ENCODE measurements around the gene CAPG. TPM values are rescaled to one million over a fixed set of nuclear protein-coding genes. Genes with fewer than 3 reads are reported as not detected.
"Not testable (repeated sequence)": the region's sequence is repeated elsewhere in the genome, so short reads cannot be mapped to it uniquely, and the experiment has no call there.

The CAPG gene
- total RNA-seq, 1 donor from 2014 or later = 22.4 TPM

- no peaks in the 10 kb centered on the region for H3K9me3 ChIP-seq (ENCODE audit: control insufficient read depth in 3 of 3, low read length in 3 of 3)
- H3K4me3 ChIP-seq (ENCODE audit: low read length in 3 of 3) = peak overlapping the region in 1 of 3 donors; percentile 26
- no peaks in the 10 kb centered on the region for H3K27me3 ChIP-seq (ENCODE audit: control insufficient read depth in 3 of 3, insufficient read depth in 3 of 3, low read length in 3 of 3)
- peaks cover 0 to 2% (median 0%) of the 10 kb centered on the region in 3 donors for H3K36me3 ChIP-seq (ENCODE audit: control insufficient read depth in 3 of 3, insufficient read depth in 3 of 3, low read length in 3 of 3)
- H3K27ac ChIP-seq (ENCODE audit: low read depth, low read length) = peak overlapping the region; percentile 11
- H3K9ac ChIP-seq (ENCODE audit: low read depth in 1 of 3, low read length in 3 of 3) = peak overlapping the region in 2 of 3 donors; percentile 5 to 64
- peaks cover 20 to 28% (median 23%) of the 10 kb centered on the region in 3 donors for H3K4me1 ChIP-seq (ENCODE audit: control insufficient read depth in 3 of 3, insufficient read depth in 3 of 3, low read length in 3 of 3)
Measured at GRCh38 chr2:85421260-85422071, 11.3 kb upstream of the CAPG start.

GRCh38 chr2:85420536-85421259, 10.5 kb upstream of the CAPG start:
- Histone ChIP-seq H3K9ac (ENCODE audit: low read depth in 1 of 3, low read length in 3 of 3) (peak overlapping the region in 2 of 3 donors; percentile 5 to 64), H3K4me1 (ENCODE audit: control insufficient read depth in 3 of 3, insufficient read depth in 3 of 3, low read length in 3 of 3) (peaks cover 20 to 28% (median 23%) of the 10 kb centered on the region in 3 donors), H3K9me3 (ENCODE audit: control insufficient read depth in 3 of 3, low read length in 3 of 3) (no peaks in the 10 kb centered on the region), H3K4me3 (ENCODE audit: low read length in 3 of 3) (peak overlapping the region; percentile 47 to 64 (median 64)), H3K36me3 (ENCODE audit: control insufficient read depth in 3 of 3, insufficient read depth in 3 of 3, low read length in 3 of 3) (peaks cover 0 to 2% (median 0%) of the 10 kb centered on the region in 3 donors), H3K27ac (ENCODE audit: low read depth, low read length) (peak overlapping the region; percentile 11), H3K27me3 (ENCODE audit: control insufficient read depth in 3 of 3, insufficient read depth in 3 of 3, low read length in 3 of 3) (no peaks in the 10 kb centered on the region)

- Histone ChIP-seq H3K27ac (ENCODE audit: low read depth, low read length) (peak overlapping the region; percentile 89), H3K4me1 (ENCODE audit: control insufficient read depth in 3 of 3, insufficient read depth in 3 of 3, low read length in 3 of 3) (peaks cover 20 to 28% (median 23%) of the 10 kb centered on the region in 3 donors), H3K4me3 (ENCODE audit: low read length in 3 of 3) (peak overlapping the region; percentile 89 to 96 (median 93)), H3K9ac (ENCODE audit: low read depth in 1 of 3, low read length in 3 of 3) (peak overlapping the region; percentile 90 to 93 (median 90)), H3K9me3 (ENCODE audit: control insufficient read depth in 3 of 3, low read length in 3 of 3) (no peaks in the 10 kb centered on the region), H3K36me3 (ENCODE audit: control insufficient read depth in 3 of 3, insufficient read depth in 3 of 3, low read length in 3 of 3) (peaks cover 0 to 2% (median 0%) of the 10 kb centered on the region in 3 donors), H3K27me3 (ENCODE audit: control insufficient read depth in 3 of 3, insufficient read depth in 3 of 3, low read length in 3 of 3) (peaks cover 0 to under 1% (median 0%) of the 10 kb centered on the region in 3 donors)
Measured at GRCh38 chr2:85419009-85419675, 9.0 kb upstream of the CAPG start.

DNA sequence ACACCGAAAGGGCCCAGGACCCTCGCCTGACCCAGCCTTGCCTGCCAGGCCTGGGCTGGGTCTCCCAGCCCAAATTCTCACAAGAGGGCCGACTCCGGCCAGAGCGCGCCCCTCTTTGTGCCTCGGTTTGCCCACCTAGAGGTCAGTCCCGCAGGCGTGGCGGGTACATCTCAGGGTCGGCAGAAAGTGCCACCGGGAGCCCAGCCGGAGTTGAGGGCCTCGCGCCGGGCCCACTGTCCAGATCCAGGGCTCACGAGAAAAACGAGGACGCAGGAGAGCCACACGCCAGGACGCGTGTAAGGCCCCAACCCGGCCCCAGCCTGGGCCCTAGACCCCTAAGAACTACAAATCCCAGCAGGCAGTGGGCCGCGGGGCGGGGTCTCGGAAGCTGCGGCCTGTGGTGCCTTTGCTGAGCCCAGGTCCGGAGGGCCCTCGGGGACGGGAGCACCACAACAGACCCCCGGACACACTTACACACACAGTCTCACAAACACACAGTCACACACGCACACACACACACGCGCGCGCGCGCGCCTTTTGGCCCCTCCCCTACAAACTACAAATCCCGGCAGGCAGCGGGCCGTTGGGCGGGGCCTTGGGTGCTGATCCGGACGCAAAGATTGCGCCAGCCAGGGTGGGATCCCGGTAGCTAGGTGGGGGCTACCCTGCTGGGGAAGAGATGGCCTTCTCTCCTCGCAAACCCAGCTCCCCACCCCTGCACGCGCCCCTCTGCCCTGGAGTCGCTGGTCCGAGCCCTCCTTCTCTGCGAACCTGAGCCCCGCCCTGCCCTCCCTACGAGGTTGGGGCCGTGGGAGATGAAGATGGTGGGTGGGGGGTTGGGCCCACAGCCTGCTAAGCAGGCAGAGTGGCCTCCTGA, 8.2 kb upstream of the CAPG start, which contains the start of gene SH2D6:
Gene SH2D6 (plus strand): TSS at position 583 of the 877 bp plus-strand sequence. CDS start 10,752 bp downstream, outside the sequence.
- H3K4me3 ChIP-seq (ENCODE audit: low read length in 3 of 3) = peak within 1 kb of the TSS; percentile 89 to 96 (median 93)
- H3K36me3 ChIP-seq (ENCODE audit: control insufficient read depth in 3 of 3, insufficient read depth in 3 of 3, low read length in 3 of 3) = peaks cover 0 to 2% (median 0%) of the 10 kb centered on the region in 3 donors
- no peaks in the 10 kb centered on the region for H3K9me3 ChIP-seq (ENCODE audit: control insufficient read depth in 3 of 3, low read length in 3 of 3)
- H3K4me1 ChIP-seq (ENCODE audit: control insufficient read depth in 3 of 3, insufficient read depth in 3 of 3, low read length in 3 of 3) = peaks cover 20 to 28% (median 26%) of the 10 kb centered on the region in 3 donors
- H3K9ac ChIP-seq (ENCODE audit: low read depth in 1 of 3, low read length in 3 of 3) = peak within 1 kb of the TSS; percentile 90 to 93 (median 90)
- H3K27ac ChIP-seq (ENCODE audit: low read depth, low read length) = peak within 1 kb of the TSS; percentile 89
- peaks cover 0 to 9% (median 0%) of the 10 kb centered on the region in 3 donors for H3K27me3 ChIP-seq (ENCODE audit: control insufficient read depth in 3 of 3, insufficient read depth in 3 of 3, low read length in 3 of 3)

- Histone ChIP-seq H3K27ac (ENCODE audit: low read depth, low read length) (no peak overlapping the region), H3K4me1 (ENCODE audit: control insufficient read depth in 3 of 3, insufficient read depth in 3 of 3, low read length in 3 of 3) (peaks cover 20 to 25% (median 25%) of the 10 kb centered on the region in 3 donors), H3K27me3 (ENCODE audit: control insufficient read depth in 3 of 3, insufficient read depth in 3 of 3, low read length in 3 of 3) (peaks cover 0 to 13% (median 0%) of the 10 kb centered on the region in 3 donors)
Measured at GRCh38 chr2:85415980-85416650, 5.9 kb upstream of the CAPG start.

DNA sequence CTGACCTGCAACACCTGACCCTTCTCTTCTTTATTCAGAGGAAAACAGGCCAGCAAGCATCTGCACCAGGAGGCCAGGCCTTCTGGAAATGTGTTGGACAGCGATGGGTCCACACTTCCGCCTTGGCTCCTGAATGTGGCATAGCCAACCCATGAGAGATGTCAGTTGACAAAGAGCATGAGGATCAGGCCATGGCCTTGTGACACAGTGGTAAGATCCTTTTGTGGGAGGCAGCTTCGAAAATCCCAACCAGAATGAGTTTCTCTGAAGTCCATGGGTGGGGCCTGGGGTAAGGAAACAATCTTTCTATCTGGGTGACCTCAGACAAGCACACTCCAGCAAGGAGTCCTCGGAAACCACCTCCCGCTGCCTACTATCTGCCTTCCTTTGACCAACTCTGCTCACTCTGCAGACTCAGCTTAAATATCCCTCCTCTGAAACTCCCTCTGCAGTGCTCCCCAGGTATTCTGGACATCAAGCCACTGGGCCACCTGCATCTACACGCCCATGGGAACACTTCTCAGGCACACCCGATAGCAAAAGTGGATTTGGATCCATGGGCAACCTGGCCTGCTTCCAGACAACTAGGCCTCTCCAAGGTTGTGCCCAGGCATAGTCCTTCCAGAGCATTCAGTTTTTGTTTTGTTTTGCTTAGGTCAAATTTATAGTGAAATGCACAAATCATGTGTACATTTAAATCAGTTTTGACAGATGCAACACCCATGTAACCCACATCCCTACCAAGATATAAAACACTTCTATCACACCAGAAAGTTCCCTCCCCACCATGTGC, 4.8 kb upstream of the CAPG start:
- no peak overlapping the region for H3K4me3 ChIP-seq (ENCODE audit: low read length in 3 of 3)
- H3K27me3 ChIP-seq (ENCODE audit: control insufficient read depth in 3 of 3, insufficient read depth in 3 of 3, low read length in 3 of 3) = peaks cover 0 to 14% (median 0%) of the 10 kb centered on the region in 3 donors
- peaks cover 12 to 17% (median 17%) of the 10 kb centered on the region in 3 donors for H3K4me1 ChIP-seq (ENCODE audit: control insufficient read depth in 3 of 3, insufficient read depth in 3 of 3, low read length in 3 of 3)
- H3K9me3 ChIP-seq (ENCODE audit: control insufficient read depth in 3 of 3, low read length in 3 of 3) = no peaks in the 10 kb centered on the region
- H3K9ac ChIP-seq (ENCODE audit: low read depth in 1 of 3, low read length in 3 of 3) = no peak overlapping the region
- H3K36me3 ChIP-seq (ENCODE audit: control insufficient read depth in 3 of 3, insufficient read depth in 3 of 3, low read length in 3 of 3) = peaks cover 0 to 2% (median 0%) of the 10 kb centered on the region in 3 donors
- H3K27ac ChIP-seq (ENCODE audit: low read depth, low read length) = no peak overlapping the region

More at GRCh38 chr2:85415980-85416650, 5.9 kb upstream of the CAPG start:
- no peak overlapping the region for H3K4me3 ChIP-seq (ENCODE audit: low read length in 3 of 3)
- H3K9ac ChIP-seq (ENCODE audit: low read depth in 1 of 3, low read length in 3 of 3) = no peak overlapping the region
- H3K36me3 ChIP-seq (ENCODE audit: control insufficient read depth in 3 of 3, insufficient read depth in 3 of 3, low read length in 3 of 3) = peaks cover 0 to 2% (median 0%) of the 10 kb centered on the region in 3 donors
- no peaks in the 10 kb centered on the region for H3K9me3 ChIP-seq (ENCODE audit: control insufficient read depth in 3 of 3, low read length in 3 of 3)

- Histone ChIP-seq H3K4me1 (ENCODE audit: control insufficient read depth in 3 of 3, insufficient read depth in 3 of 3, low read length in 3 of 3) (peaks cover 10 to 19% (median 17%) of the 10 kb centered on the region in 3 donors), H3K27me3 (ENCODE audit: control insufficient read depth in 3 of 3, insufficient read depth in 3 of 3, low read length in 3 of 3) (peaks cover 0 to 16% (median 0%) of the 10 kb centered on the region in 3 donors), H3K9ac (ENCODE audit: low read depth in 1 of 3, low read length in 3 of 3) (peak overlapping the region in 1 of 3 donors; percentile 63)
Measured at GRCh38 chr2:85414421-85414759, 4.2 kb upstream of the CAPG start.

More at GRCh38 chr2:85414421-85414759, 4.2 kb upstream of the CAPG start:
- not testable (repeated sequence) for H3K27ac ChIP-seq (ENCODE audit: low read depth, low read length); H3K9me3 ChIP-seq (ENCODE audit: control insufficient read depth in 3 of 3, low read length in 3 of 3); H3K4me3 ChIP-seq (ENCODE audit: low read length in 3 of 3); H3K36me3 ChIP-seq (ENCODE audit: control insufficient read depth in 3 of 3, insufficient read depth in 3 of 3, low read length in 3 of 3)

Data from skeletal muscle tissue (tissue), 4 donors.